ENCODE measurements around the gene DUSP12.

GRCh38 chr1:161772397-161772796 lies 22.8 kb downstream of the DUSP12 start:
- no peak for TF ChIP-seq CTCF (IDR thresholded peaks at IDR 0.05)
- TF ChIP-seq POLR2A (IDR thresholded peaks at IDR 0.05) = no peak

Measured in adrenal gland (tissue), 5 donors.